COLO668 (cell line): ENCODE measurements around the gene SOCS3.
A peak's percentile ranks its signal among the peaks of the same experiment; 100 is the strongest.

ENCODE experiments used
- DNase-seq: peaks from one replicate; lab custom pipeline; 2025; ENCODE audit not compliant: unreplicated experiment; lab: John Stamatoyannopoulos, UW

The SOCS3 gene

DNA sequence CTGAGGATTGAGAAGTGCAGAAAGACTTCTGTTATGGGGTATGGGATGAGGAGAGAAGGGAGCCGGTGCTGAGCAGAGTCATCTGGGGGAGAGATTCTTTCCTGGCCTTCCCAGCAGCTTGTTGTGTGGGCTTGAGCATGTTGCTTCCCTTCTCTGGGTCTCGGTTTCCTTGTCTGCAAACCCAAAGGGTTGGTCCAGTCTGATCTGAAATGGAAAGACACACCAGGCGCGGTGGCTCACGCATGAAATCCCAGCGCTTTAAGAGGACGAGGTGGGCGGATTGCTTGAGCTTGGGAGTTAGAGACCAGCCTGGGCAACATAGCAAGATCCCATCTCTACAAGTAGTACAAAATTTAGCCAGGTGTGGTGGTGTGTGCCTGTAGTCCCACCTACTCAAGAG is 6.0 kb downstream of the SOCS3 start:
- no peak for DNase-seq

DNA sequence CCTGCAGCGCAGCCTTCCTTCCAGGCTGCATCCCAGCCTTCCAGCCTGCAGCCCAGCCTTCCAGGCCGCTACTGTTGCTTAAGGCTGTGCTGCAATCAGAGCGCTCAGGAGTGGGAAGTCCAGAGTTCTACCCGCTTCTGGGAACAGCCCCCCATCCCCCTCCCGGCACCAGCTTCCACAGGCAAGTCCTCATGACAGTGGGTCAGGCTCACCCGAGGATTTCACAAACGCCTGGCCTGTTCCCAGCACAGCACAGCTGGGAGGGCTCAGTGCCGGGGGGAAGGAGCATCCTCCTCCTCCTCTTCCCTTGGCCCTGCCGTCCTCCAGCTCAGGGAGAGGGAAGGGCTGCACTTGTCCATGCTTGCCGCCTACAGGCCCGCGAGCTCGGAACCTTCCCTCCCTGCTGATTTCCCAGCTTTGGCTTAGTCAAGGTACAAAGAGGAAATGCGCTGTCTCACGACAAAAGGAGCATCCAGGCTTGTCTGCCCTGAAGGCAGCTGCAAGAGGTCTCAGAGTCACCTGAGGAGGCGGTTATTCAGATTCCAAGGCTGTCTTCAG is 8.3 kb downstream of the SOCS3 start:
- DNase-seq: no peak

DNA sequence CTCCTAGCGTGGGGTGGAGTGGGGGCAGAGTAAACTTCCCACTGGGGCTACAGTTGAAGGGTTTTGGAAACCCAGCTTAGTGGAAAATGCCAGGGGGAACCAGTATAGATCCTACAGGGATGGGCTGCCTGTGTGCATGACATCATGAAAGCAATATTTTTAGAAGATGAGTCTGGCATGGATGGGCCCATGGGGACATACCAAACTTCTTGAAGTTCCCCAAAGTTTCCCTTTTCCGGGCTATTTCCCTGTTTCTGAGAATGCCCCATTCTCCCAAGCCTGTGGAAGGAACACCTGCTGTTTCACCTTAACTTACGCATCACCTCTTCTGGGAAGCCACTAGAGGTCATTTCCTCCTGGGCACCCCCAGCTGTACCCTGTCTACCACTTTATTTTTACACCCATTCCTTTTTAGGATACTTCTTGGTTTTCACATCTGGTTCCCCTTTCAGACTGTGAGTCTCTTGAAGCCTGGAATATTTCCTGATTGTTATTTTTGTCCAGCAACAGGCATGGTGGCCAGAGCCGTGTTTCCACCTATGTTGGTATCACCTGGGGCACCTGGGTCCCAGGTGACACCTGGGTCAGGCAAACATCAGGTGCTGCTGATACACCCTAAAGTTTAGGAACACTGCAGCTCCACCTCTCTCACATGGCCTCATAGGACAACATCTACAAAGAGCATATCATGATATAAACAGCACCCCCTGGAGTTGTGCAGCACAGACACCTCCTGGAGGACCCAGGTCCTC is 9.8 kb downstream of the SOCS3 start:
- no peak for DNase-seq

DNA sequence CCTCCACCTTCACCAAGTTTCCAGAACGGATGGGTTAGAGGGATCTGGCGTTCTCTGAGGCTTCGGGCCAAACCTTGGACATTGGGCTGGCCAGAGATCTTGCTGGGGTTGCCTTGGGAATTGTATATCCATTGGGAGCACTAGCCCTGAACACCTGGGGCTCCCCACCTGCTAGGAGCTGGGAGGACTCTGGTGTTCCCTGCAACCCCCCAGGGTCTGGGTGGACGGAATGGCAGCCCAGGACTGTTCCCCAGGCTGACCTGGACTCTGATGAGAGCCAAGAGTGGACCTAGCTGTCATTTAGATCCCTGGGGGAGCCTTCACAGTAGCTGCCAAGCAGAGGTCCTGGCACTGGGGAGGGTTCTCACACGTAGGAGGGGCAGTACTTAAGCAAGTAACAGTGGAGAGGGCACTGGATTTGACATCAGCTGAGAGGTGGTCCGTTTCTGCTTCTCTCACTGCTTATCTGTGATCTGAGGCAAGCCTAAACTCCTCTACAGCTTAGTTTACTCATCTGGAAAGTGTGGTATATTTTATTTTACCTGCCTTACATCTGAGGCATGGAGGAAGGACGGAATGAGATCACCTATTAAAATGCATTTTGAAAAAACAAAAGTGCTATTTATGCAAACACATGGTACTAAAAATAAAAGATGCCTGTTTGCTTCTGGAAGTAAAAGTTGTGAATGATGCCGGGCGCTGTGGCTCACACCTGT is 11.7 kb downstream of the SOCS3 start:
- DNase-seq: no peak

DNA sequence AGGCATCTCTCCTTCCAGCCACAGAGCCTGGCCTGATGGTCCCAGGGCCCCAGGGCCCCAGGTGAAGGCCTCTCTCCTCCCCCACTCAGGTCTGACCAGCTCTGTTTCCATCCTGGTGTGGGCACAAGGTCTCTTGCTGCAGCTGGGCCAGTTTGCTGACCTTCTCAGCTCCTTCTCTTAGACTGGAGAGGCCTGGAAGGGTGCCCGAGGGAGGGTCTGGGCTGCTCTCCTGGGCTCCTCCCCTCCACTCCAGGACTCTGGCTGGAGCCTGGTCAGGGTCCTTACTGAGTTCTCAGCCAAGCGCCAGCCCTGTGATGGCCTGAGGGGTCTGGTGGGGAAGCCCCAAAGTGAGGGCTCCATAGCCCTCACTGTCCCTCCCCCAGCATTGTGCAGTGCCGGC is 12.4 kb downstream of the SOCS3 start:
- DNase-seq: no peak

DNA sequence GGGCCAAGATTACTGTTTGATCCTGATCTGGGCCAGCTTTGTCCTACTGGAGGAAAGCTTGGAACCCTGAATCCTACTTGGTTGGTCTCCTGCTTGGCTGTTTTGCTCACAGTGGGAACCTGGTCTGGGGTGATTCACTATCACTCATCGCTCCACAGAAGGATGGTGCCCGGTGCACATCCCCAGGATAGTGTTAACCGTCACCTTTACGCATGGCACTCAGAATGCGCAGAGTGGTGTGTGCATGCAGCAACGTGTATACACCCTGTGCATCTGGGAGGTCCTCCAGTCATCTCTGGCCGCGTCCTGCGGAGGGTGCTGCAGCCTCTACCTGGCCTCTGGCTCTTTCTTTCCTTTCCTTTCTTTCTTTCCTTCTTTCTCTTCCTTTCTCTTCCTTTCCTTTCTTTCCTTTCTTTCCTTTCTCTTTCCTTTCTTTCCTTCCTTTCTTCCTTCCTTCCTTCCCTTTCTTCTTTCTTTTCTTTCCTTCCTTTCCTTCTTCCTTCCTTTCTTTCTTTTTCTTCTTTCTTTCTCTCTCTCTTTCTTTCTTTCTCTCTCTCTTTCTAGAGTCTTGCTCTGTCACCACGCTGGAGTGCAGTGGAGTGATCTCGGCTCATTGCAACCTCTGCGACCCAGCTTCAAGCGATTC is 13.1 kb downstream of the SOCS3 start:
- no peak for DNase-seq

DNA sequence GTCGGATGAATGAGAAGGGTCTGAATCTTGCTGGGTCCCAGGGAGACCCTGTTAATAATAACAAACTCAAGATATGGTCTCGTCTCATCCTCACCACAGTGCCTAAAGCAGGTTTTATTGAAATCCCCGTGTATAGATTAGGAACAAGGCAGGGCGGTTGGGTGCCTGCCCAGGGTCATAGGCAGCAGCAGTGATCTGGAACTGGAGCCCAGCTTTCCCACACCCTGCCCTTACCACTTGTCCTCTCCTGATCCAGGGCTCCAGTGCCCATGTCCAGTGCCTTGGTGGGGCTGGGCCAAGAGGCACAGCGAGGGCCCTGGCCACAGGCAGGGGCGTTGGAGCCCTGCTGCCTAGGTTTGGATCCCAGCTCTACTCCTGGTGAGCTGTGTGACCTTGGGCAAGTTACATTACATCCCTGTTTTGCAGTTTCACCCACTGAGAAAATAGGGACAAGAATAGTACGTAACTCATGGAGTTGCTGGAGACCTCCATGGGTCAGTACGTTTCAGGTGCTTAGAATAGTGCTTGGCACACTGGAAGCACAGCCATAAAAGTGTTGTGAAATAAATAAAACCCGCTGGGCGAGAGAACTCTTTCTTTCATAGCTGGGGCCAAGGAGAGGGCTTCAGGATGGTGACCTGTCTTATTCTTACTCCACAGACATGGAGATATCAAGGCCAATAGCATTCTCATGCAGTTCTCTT is 13.9 kb downstream of the SOCS3 start:
- no peak for DNase-seq

DNA sequence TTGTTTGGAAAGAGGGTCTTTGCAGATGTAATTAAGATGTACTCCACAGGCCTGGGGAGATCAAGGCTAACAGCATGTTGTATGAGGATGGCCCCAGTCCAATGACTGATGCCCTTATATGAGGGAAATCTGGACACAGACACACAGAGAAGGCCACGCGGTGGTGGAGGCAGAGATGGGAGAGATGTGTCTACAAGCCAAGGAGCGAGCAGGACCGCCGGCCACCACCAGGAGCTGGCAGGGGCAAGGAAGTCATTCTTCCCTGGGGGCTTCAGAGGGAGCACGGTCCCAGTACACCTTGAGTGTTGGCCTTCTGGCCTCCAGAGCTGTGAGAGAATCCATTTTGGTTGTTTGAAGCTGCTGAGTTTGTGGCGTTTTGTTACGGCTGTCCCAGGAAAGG is 14.7 kb downstream of the SOCS3 start:
- no peak for DNase-seq

DNA sequence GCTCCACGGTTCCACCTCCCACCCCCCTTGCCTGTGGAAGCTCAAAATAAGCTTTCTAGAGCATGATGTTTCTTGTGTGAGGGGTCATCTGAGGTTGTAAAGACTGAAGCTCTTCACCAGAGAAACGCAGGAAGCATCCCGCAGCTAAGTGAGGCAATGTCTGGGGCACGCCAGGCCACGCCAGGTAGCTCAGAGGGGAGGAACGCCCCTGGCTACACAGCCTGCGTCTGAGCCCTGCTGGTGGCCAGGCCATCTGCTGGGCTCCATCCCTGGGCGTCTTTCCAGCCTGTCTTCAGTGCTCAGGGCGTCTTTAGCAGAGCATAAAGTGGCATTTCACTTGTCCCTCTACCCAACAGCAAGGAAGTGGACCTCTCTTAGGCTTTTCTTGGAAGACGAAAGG is 15.2 kb downstream of the SOCS3 start:
- no peak for DNase-seq

DNA sequence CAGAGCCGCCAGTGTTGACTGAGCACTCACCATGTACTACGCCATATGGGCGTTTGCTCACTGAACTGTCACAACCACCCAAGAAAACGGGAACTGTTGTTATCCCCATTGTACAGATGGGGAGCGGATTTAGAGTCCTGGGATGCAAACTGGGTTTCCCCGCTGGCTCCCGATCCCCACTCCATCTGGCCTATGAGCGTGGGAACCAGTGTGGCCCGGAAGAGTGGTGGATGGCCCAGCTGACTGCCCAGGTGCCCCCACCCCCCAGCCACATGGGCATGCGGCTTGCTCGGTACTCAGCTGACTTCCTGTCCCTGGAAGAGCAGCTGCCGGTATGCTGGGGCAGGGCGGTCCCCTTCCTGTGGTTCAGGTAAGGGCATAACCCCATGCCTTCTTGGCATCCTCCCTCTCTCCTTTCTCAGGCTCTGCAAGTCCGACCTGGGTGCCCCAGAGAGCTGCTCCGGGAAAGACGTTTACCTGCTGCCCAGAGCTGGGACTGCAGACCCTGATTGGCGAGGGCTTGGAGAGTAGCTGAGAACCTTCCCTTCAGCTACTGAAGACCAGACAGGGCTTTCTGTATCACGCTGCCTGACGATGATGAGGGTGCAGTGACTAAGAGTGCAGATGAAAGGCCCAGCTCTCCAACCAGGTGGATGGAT is 16.2 kb downstream of the SOCS3 start:
- peak; percentile 47 for DNase-seq

DNA sequence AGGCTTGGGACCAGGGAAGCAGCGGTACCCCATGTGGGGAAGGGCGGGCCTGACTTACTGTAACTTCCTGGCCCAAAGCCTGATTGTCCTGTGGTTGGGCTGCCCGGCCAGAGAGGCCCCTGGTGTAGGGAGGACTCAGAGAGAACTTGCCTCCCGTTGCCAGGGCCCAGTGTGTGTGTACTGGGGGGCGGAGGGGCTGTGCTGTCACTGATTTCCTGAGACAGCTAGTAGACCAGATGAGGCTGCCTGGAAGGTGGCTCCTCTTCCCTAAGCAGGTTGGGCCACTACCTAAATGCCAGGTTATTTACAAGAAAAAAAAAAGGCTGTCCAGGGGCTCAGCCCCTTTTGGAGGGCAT is 16.7 kb downstream of the SOCS3 start:
- DNase-seq: no peak

DNA sequence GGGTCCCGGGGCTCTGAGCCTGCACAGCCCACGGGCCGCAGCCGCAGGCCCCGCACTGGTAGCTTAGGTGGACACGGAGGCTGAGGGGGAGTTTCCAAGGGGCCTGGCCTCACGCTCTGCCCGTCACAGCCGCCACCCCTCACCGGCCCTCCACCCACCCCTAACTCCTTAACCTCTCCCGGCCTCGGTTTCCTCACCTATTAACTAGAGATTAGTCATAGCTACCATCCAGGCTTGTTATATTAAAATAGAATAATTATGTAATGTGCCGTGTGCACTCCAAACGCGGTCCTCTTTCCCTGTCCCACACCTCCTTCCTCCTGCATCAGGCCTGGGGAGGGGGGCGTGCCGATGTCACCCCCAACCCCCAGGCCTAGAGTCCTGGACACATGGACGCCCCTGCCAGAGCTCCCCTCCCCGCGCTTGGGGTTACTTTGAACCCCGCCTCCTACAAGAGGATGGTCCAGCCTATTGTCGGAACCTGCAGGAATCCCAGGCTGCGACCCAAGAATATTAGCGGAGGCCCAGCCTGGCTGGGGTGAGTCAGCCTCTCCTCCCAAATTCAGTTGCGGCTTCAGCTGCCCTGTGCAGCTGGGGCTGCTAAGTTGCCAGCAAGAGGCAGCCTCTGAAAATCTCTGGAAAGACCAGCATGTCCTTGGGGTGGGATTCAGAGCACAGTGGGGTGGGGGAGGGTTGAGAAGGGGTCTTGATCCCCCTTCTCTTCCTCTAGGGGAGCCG is 17.3 kb downstream of the SOCS3 start:
- DNase-seq: no peak

DNA sequence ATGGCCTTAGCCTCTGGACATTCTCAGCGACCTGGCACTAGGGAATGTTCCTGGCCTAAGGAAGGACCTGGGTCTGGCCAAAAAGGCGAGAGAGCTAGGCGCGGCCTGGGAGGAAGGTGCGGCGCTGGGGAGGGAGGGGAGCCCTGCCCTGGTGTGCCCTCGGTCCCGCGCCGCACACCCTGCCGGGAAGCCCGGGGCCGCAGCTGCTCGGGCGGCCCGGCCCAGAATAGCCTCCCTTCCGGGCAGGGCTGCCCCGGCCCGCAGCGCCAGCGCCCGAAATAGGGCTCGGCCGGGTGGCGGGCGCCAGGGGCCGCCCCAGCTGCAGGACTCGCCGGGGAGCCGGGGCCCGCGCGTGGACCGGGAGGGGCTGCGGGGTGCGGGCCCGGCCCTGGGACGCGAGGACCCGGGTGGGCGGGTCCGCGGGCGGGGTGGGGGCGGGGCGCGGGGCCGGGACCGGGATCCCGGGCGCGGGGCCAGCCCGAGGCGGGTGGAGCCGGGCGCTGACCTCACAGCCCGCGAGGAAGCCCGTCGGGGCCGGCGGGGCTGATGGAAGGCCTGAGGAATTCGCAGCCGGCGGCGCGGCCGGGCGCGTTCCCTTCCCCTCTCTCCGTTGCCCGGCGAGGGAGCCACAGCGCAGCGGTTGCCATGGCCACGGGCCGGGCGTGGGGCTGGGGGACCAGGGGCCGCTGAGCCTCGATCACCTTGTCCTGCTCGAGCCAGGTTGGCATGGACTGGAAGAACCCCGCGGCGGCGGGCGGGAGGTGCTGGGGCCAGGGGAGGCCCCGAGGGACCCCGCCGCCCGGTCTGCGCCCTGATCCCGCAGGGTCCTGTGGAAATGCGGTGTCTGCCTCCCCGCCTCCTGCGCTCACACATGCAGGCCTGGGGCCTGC is 18.1 kb downstream of the SOCS3 start:
- DNase-seq: peak; percentile 46

DNA sequence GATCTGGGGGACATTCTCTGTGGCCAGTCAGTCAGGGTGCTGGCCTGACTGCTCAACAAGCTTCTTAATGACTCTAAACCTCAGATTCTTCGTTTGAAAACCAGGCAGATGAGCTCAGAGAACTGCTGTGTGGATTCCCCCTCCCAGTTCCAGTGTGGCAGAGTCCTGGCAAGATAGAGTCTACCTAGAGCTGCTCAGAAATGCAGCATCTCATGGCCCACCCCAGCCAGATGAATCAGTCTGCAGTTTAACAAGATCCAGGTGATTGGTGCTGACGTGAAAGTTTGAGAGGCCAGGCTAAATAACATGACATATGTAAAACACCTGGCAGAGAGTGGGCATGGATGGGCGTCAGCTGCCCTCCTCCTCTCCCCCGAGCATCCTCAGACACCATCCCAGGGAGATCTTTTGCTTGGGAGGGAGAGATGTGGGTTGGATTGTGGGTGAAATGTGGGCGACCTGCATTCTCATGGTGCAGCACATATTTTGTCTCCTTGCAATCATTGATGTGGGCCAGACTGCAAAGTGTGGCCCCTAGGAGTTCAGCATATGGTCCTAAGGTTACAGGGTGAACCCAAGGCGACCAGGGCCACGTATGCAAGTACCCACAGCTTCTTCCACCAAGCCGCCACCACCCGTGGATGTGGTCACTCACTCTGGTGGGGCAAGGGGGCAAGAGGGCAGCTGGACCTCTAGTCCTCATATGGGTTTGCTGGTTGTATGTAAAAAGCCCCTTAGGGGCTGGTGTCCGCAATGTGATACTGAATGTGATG is 19.5 kb downstream of the SOCS3 start:
- DNase-seq: no peak

DNA sequence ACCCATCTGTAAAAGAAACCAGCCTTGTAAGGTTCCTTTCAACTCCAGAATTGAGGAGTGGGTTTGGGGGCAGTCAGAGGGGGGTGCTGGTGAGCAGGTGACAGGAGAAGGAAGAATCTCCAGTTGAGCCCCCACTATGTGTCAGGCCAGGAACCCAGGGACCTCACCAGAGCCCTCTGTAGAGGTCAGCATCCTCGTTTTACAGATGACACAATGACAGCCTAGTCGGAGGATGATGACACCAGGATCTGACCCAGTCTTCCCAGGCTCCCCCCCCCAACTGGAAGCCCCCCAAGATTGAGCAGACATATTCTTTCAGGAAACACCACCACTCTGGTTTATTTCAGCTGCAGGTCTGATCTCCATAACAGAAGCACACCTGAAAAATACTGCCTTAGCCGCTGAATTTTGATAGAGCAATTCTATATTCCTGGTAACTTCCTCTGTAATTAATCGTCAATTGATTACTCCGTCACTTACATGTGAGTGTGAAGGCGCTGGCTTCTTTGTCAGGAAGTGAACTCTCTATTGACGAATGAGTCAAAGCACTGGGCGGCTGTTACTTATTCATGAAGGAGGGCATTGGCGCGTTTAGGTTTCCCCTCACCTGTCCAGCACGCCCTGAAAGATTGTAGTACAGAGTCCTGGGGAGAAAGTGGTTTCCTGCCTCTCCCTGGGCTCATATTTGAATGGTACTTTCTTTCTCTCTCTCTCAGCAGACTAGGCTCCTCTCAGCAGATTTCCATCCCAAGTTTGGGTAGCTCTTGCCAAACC is 21.2 kb downstream of the SOCS3 start:
- peak; percentile 10 for DNase-seq

DNA sequence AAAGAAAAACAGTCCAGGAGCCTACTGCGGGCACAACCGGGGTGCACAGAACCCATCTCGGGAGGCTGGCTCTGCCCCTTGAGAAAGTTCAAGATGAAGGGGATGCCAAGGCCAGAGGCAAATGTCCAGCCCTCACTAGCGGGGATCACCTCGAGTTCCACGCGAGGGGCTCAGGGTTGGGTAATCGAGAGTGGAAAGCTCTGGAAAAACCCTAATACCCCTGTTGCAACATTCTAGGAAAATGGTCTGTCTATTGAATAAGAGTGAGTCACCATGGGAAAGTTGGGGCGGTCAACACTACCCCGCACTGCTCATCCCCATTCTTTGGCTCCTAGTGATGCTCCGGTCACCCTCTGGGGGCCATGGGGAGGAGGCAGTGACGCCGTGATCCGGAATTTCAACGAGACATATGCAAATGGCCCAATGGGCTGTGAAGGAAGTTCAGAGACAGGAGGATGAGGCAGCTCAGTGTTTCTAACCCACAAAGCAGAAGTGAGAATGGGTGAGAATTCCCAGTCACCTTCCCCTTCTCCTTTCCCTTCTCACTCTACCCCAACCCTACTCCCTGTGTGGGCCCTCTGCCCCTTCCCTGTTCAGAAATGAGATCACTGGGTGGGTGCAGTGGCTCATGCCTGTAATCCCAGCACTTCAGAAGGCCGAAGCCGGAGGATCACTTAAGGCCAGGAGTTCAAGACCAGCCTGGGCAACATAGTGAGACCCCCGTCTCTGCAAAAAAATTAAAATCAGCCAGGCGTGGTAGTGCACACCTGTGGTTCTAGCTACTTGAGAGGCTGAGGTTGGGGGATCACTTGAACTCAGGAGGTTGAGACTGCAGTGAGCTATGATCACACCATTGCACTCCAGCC is 22.4 kb downstream of the SOCS3 start:
- DNase-seq: no peak

DNA sequence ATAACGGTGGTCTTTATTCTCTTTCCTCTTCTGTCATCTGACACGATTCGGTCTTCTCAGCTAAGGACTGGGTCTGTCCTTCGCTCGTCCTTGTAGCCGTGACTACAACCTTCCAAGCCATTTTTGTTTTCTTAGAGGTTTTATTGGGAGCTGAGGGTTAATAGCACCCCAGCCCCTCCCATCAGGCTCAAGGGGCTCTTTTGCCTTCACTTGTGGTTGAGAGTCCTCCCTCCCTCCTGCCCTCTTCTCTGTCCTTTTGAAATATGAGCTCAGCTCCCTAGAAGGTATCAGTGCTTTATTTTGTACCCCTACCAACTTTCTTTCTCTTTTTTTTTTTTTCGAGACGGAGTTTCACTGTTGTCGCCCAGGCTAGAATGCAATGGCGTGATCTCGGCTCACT is 24.7 kb downstream of the SOCS3 start:
- no peak for DNase-seq
